GM21423 (cell line): ENCODE data around the gene MTCL1.

Experiments
- ATAC-seq: cut with Tn5 transposase; IDR thresholded peaks from one replicate; pipeline ENCODE4 v1.9.1; 2021; ENCODE audit warnings: mild to moderate bottlenecking, moderate library complexity; ENCODE audit not compliant: unreplicated experiment

Gene MTCL1

GRCh38 chr18:8705238-8705960 is at the start of gene MTCL1:
Gene MTCL1 (plus strand): TSS chr18:8705556. CDS start chr18:8705661, 105 bp downstream.
- ATAC-seq: peak; percentile 32

- ATAC-seq: no peak
These were observed 49.1 kb upstream of the MTCL1 start for GRCh38 chr18:8656232-8656631.

- ATAC-seq: no peak
These were observed 48.1 kb upstream of the MTCL1 start for GRCh38 chr18:8657050-8657820.

GRCh38 chr18:8657873-8658470 is 47.4 kb upstream of the MTCL1 start:
- ATAC-seq: no peak

- no peak for ATAC-seq
These were observed 46.4 kb upstream of the MTCL1 start for GRCh38 chr18:8658858-8659485.

GRCh38 chr18:8659609-8660242 is 45.6 kb upstream of the MTCL1 start:
- no peak for ATAC-seq

- ATAC-seq: no peak
These were observed 45.0 kb upstream of the MTCL1 start for GRCh38 chr18:8660316-8660715.

- no peak for ATAC-seq
These were observed 43.4 kb upstream of the MTCL1 start for GRCh38 chr18:8661754-8662559.

- no peak for ATAC-seq
These were observed 42.6 kb upstream of the MTCL1 start for GRCh38 chr18:8662560-8663255.

- no peak for ATAC-seq
These were observed 37.5 kb upstream of the MTCL1 start for GRCh38 chr18:8667846-8668245.

GRCh38 chr18:8668381-8668780 is 37.0 kb upstream of the MTCL1 start:
- no peak for ATAC-seq

- no peak for ATAC-seq
These were observed 35.8 kb upstream of the MTCL1 start for GRCh38 chr18:8669571-8669970.

GRCh38 chr18:8673256-8674209 is 31.8 kb upstream of the MTCL1 start:
- no peak for ATAC-seq

GRCh38 chr18:8675057-8675456 is 30.3 kb upstream of the MTCL1 start:
- ATAC-seq: no peak

GRCh38 chr18:8681196-8681595 is 24.2 kb upstream of the MTCL1 start:
- no peak for ATAC-seq

- no peak for ATAC-seq
These were observed 20.8 kb upstream of the MTCL1 start for GRCh38 chr18:8684577-8684976.

GRCh38 chr18:8685141-8685913 is 20.0 kb upstream of the MTCL1 start:
- no peak for ATAC-seq

GRCh38 chr18:8685914-8686216 is 19.5 kb upstream of the MTCL1 start:
- no peak for ATAC-seq
